A549 treated with RU486 at 1 μM for 4 hours (cell line): ENCODE results near the gene LRPAP1. TPM values are rescaled to one million over a fixed set of nuclear protein-coding genes. Genes with fewer than 3 reads are reported as not detected.

Experiments
- total RNA-seq: library from RNA; stranded (reverse); fragments of 200-300 nt; extraction: Qiagen RNA extraction; gene quantifications from 5 replicates; pipeline ENCODE4 v1.2.3, GENCODE V29; 2022; ENCODE audit warnings: low read depth

LRPAP1 gene
- total RNA-seq: 112 to 143 TPM (median 135 TPM) in 5 replicates

GRCh38 chr4:3531879-3532750 lies at the start of gene LRPAP1:
Gene LRPAP1 (minus strand): TSS chr4:3532422. CDS start chr4:3532412, 10 bp downstream.

GRCh38 chr4:3462790-3463415 lies 69.3 kb downstream of the LRPAP1 start, which contains the start of gene DOK7:
Gene DOK7 (plus strand): TSS chr4:3463306. CDS start chr4:3463376, 70 bp downstream.

Other genes starting within 250 kb of the LRPAP1 start
- gene RGS12, start 239.4 kb downstream of the LRPAP1 start, total RNA-seq: 6.4 to 11.1 TPM (median 10.4 TPM) in 5 replicates
- 0.07 to 0.32 TPM (median 0.18 TPM) in 5 replicates for gene HGFAC, start 90.5 kb downstream of the LRPAP1 start, total RNA-seq
- 0.27 to 0.75 TPM (median 0.45 TPM) in 5 replicates for gene DOK7, start 69.1 kb downstream of the LRPAP1 start, total RNA-seq
- gene ADRA2C, start 234.0 kb upstream of the LRPAP1 start, total RNA-seq: 5.9 to 13.0 TPM (median 10.9 TPM) in 5 replicates